HEK293T (cell line): ENCODE data around the gene LASP1.

Experiments
- ELF4 ChIP-seq: fragments of 450-650 bp; IDR thresholded peaks from 2 replicates; pipeline ENCODE4 v1.6.1; 2017; ENCODE audit warnings: antibody characterized with exemption
- FOXM1 ChIP-seq: fragments of 450-650 bp; IDR thresholded peaks from 2 replicates; pipeline ENCODE4 v1.6.1; 2017; ENCODE audit warnings: mild to moderate bottlenecking, borderline replicate concordance
- SP1 ChIP-seq: fragments of 450-650 bp; IDR thresholded peaks from 2 replicates; pipeline ENCODE4 v1.6.1; 2017
- ZNF384 ChIP-seq: fragments of 450-650 bp; IDR thresholded peaks from 2 replicates; pipeline ENCODE4 v1.6.1; 2016

GRCh38 chr17:38888842-38889241 is 19.0 kb downstream of the LASP1 start:
- TF ChIP-seq FOXM1 (no peak), SP1 (no peak), ZNF384 (no peak), ELF4 (no peak)
